ENCODE measurements around the gene RAB36. TPM values are rescaled to one million over a fixed set of nuclear protein-coding genes. Genes with fewer than 3 reads are reported as not detected.
A peak's percentile ranks its signal among the peaks of the same experiment; 100 is the strongest.

Gene RAB36
- total RNA-seq, 1 experiment from 2014 or later, result 1.4 TPM

DNA sequence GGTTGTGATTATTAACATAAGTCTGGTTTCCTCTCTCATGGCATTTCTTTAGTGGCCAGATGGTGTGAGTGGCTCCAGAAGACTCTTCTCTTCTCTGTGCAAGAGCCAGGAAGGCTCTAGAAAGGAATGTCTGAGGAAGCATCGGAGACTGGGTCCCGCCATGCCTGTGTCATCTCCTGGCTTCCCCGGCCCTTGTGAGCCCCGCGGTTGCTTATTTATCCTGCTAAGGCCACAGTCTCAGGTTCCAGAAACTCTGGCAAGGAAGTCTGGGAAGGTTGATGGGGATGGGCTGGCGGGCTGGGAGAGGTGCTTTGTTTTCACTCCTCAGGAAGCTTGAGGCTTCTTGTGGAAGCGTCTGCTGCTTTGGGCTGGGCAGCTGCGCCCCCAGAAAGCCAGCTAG lies 53.9 kb downstream of the RAB36 start:
- Histone ChIP-seq H3K79me2 (ENCODE audit: insufficient read depth, low read length) (peaks cover 29% of the 10 kb centered on the region; the same call in 1 of the 2 replicates), H3K18ac (ENCODE audit: insufficient read length, low read depth, low read length) (no peak overlapping the region), H3K79me1 (ENCODE audit: insufficient read depth, low read depth, low read length, poor library complexity, severe bottlenecking) (peaks cover 17% of the 10 kb centered on the region), H3K27ac (ENCODE audit: insufficient read length, low read depth, low read length) (no peak overlapping the region), H3K14ac (ENCODE audit: insufficient read depth, low read length) (0 out of 2 replicates have a peak overlapping the region, but pooled peaks have one; percentile 12), H3T11ph (ENCODE audit: low read length) (no peak overlapping the region), H4K5ac (ENCODE audit: insufficient read length, low read depth, low read length) (no peak overlapping the region), H3K23me2 (ENCODE audit: insufficient read length, low read depth, low read length, poor library complexity, severe bottlenecking) (no peaks in the 10 kb centered on the region), H4K20me1 (ENCODE audit: control insufficient read depth, insufficient read depth, insufficient read length) (no peaks in the 10 kb centered on the region), H3K56ac (ENCODE audit: insufficient read length, low read depth, low read length) (no peak overlapping the region), H2BK15ac (ENCODE audit: low read depth, low read length) (no peak overlapping the region), H3K27me3 (ENCODE audit: insufficient read depth, low read length) (no peaks in the 10 kb centered on the region), H2AFZ (ENCODE audit: low read length) (no peak overlapping the region), H4K91ac (ENCODE audit: insufficient read length, low read depth, low read length) (no peak overlapping the region), H3K4ac (ENCODE audit: low read depth, low read length) (no peak overlapping the region), H4K8ac (replicated peaks; ENCODE audit: insufficient read length, low read depth, low read length) (no peak overlapping the region), H3K23ac (ENCODE audit: insufficient read length, low read depth, low read length) (no peak overlapping the region), H2BK12ac (ENCODE audit: insufficient read length, low read depth, low read length) (no peak overlapping the region), H3K9me3 (ENCODE audit: control insufficient read depth, low read depth, low read length) (no peaks in the 10 kb centered on the region), H2BK20ac (ENCODE audit: low read depth, low read length, poor library complexity, severe bottlenecking) (no peak overlapping the region), H2AK5ac (ENCODE audit: insufficient read length, low read length) (no peak overlapping the region), H3K9ac (ENCODE audit: extremely low read depth, insufficient read length, low read length) (no peak overlapping the region), H3K4me2 (ENCODE audit: insufficient read depth, insufficient read length, low read length) (no peak overlapping the region), H3K4me1 (ENCODE audit: insufficient read depth, low read length) (peaks cover 8% of the 10 kb centered on the region; the same call in 1 of the 2 replicates), H2BK120ac (ENCODE audit: low read depth, low read length, poor library complexity, severe bottlenecking) (no peak overlapping the region), H2BK5ac (ENCODE audit: insufficient read length, low read length) (no peak overlapping the region)
- Mint-ChIP-seq H3K27ac (peak overlapping the region; percentile 72 to 96 (median 92); a peak in 6 of 7 replicates), H3K4me3 (peak overlapping the region in 1 of 2 experiments; percentile 62; a peak in 2 of 5 replicates), H3K36me3 (ENCODE audit: insufficient read depth in 1 of 3, low read depth in 3 of 3) (peaks cover 21 to 34% (median 22%) of the 10 kb centered on the region in 3 experiments), H3K27me3 (ENCODE audit: low read depth) (no peaks in the 10 kb centered on the region; the same call in 1 of the 2 replicates), H3K4me1 (peaks cover 49 to 50% of the 10 kb centered on the region in 2 experiments), H3K9me3 (no peaks in the 10 kb centered on the region)
- no CpG with 5 or more reads among the region's 8 CpGs for WGBS (ENCODE audit: extremely low coverage, insufficient read length, low lambda C conversion rate)
- no peak for TF ChIP-seq CTCF (conservative IDR thresholded peaks at IDR 0.05)
- DNase-seq, result peak; percentile 29
